Colonic mucosa (tissue), 4 donors: ENCODE measurements around the gene LTBP2. TPM values are rescaled to one million over a fixed set of nuclear protein-coding genes. Genes with fewer than 3 reads are reported as not detected.

Source experiments
- DNase-seq: peaks from one replicate; pipeline ENCODE4 v3.0.0-alpha.2; 2020
- H3K27ac ChIP-seq: fragments of 200-600 bp; one replicate; pipeline ENCODE4 v1.8.0; 2021
- H3K27me3 ChIP-seq: fragments of 200-600 bp; one replicate; pipeline ENCODE4 v1.8.0; 2021
- H3K36me3 ChIP-seq: fragments of 200-600 bp; one replicate; pipeline ENCODE4 v1.8.0; 2021
- H3K4me1 ChIP-seq: fragments of 200-600 bp; one replicate; pipeline ENCODE4 v1.8.0; 2021; ENCODE audit warnings: mild to moderate bottlenecking
- H3K4me3 ChIP-seq: fragments of 200-600 bp; one replicate; pipeline ENCODE4 v1.8.0; 2021
- H3K9ac ChIP-seq, 2 donors: one replicate each; pipeline ENCODE4 v1.7.0; 2013; ENCODE audit warnings: control low read depth in 2 of 2, low read depth in 2 of 2, low read length in 2 of 2
- H3K9me3 ChIP-seq: fragments of 200-600 bp; one replicate; pipeline ENCODE4 v1.8.0; 2021
- intact Hi-C: fragments of 100-400 bp; cut with DNase I; formaldehyde crosslinking; loops from one replicate; pipeline ENCODE4 v1.14.1; 2022
- total RNA-seq, 2 donors: library from RNA; stranded (reverse); fragmentation: NEBNext Ultra II Directional in 1 of 2; extraction: Animal tissue kit (Norgen Biotek cat#: 25700) in 1 of 2; gene quantifications; one replicate each; pipeline ENCODE4 v1.2.1, GENCODE V29; 2021
- TF ChIP-seq, protein P1 (sequence below): fragments of 200-600 bp; IDR thresholded peaks from one replicate; pipeline ENCODE4 v1.8.0; 2022; ENCODE audit warnings: antibody characterized with exemption, mild to moderate bottlenecking
- donor health status: healthy.
- donor health status: DM: no; HTN: no; CAD: no.
- donor health status: DM: no; HTN: no; CAD: no.

LTBP2 gene
- total RNA-seq, 2 donors from 2014 or later: 1.9 to 3.7 TPM

- Histone ChIP-seq H3K4me1 (no peaks in the 10 kb centered on the region), H3K36me3 (no peaks in the 10 kb centered on the region), H3K27ac (no peak overlapping the region)
Measured at GRCh38 chr14:74649673-74650072, 37.6 kb upstream of the LTBP2 start.

DNA sequence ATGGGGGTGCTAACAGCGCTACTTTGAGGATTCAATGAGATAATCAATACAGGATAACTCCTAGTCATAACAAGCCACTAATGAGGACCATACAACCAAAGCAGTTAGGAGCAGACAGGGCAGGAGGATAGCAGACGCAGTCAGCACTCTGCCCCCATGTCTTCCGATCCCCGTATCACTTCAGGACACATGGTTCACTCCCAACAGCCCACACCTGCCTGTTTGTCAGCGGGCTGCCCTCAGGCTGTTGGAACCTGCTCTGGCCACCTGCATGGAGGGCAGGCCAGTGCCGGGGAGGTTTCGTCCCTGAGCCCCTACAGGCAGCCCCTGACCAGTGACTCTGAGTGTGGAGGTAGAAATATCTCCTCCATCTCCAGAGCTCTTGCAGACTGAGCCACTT, 37.1 kb upstream of the LTBP2 start:
- TF ChIP-seq, protein P1, sequence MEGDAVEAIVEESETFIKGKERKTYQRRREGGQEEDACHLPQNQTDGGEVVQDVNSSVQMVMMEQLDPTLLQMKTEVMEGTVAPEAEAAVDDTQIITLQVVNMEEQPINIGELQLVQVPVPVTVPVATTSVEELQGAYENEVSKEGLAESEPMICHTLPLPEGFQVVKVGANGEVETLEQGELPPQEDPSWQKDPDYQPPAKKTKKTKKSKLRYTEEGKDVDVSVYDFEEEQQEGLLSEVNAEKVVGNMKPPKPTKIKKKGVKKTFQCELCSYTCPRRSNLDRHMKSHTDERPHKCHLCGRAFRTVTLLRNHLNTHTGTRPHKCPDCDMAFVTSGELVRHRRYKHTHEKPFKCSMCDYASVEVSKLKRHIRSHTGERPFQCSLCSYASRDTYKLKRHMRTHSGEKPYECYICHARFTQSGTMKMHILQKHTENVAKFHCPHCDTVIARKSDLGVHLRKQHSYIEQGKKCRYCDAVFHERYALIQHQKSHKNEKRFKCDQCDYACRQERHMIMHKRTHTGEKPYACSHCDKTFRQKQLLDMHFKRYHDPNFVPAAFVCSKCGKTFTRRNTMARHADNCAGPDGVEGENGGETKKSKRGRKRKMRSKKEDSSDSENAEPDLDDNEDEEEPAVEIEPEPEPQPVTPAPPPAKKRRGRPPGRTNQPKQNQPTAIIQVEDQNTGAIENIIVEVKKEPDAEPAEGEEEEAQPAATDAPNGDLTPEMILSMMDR: no peak
- Histone ChIP-seq H3K36me3 (no peaks in the 10 kb centered on the region), H3K4me3 (no peak overlapping the region), H3K4me1 (no peaks in the 10 kb centered on the region), H3K27ac (no peak overlapping the region), H3K9ac (no peak overlapping the region), H3K9me3 (no peaks in the 10 kb centered on the region), H3K27me3 (no peaks in the 10 kb centered on the region)
- intact Hi-C loops: no loop called here
- no peak for DNase-seq

More at GRCh38 chr14:74649673-74650072, 37.6 kb upstream of the LTBP2 start:
- TF ChIP-seq, protein P1: no peak
- DNase-seq: no peak
- Histone ChIP-seq H3K9me3 (no peaks in the 10 kb centered on the region), H3K9ac (no peak overlapping the region), H3K27me3 (no peaks in the 10 kb centered on the region), H3K4me3 (no peak overlapping the region)
- intact Hi-C loops: no loop called here

DNA sequence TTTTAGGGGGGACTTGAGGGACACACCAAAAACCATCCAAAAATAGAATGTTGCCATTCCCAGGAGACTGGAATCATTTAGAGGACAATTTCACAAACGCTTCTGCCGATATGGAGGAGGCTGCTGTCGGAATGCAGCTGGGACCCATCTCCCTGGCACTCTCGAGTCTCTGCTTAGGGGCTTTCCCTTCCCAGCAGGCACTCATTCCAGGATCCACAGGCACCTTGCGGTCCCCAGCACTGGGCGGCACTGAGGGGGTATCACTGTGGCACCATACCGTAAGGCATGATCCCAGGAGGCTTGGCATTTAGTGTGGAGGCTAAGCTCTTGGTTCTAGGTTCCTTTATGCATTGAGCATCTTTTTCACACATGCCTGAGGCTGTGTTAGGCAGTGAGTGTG, 36.6 kb upstream of the LTBP2 start:
- Histone ChIP-seq H3K4me3 (no peak overlapping the region), H3K4me1 (no peaks in the 10 kb centered on the region), H3K27ac (no peak overlapping the region), H3K9ac (no peak overlapping the region), H3K9me3 (no peaks in the 10 kb centered on the region), H3K36me3 (no peaks in the 10 kb centered on the region), H3K27me3 (no peaks in the 10 kb centered on the region)
- no peak for DNase-seq
- TF ChIP-seq, protein P1: no peak
- intact Hi-C loops: no loop called here

- Histone ChIP-seq H3K36me3 (no peaks in the 10 kb centered on the region), H3K27me3 (no peaks in the 10 kb centered on the region), H3K4me1 (no peaks in the 10 kb centered on the region), H3K27ac (no peak overlapping the region), H3K9ac (no peak overlapping the region), H3K9me3 (no peaks in the 10 kb centered on the region), H3K4me3 (no peak overlapping the region)
- DNase-seq: no peak
- intact Hi-C loops: no loop called here
- TF ChIP-seq, protein P1: no peak
Measured at GRCh38 chr14:74647678-74648461, 35.8 kb upstream of the LTBP2 start.

DNA sequence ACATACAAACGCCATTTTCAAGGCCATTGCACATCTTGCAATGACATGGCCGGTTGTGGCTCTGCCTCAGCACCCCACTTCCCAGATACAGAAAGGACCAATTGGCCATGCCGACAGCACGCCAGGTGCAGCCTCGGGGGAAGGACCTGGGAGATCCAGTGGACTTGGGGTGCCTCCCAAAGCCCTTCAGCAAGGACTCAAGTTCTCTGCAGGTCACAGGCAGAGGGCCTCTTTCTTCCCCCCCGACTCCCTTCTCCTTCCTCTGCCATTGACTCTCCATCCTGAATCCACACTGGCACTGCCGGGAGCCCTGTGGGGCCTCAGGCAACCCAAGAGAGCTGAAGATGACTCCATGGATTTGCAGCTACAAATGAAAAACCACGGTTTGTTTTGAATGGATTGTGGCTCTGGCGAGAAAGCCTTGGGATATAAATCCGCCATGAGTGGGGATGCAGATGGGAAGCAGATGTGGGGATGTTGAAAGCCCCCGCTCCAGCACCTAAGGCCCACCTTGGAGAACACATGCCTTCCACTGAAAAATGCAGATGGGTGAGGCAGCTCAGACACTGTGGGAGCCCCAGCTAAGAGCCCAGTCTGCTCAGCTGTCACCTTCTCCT, 35.1 kb upstream of the LTBP2 start:
- no peaks in the 10 kb centered on the region for H3K9me3 ChIP-seq
- no peaks in the 10 kb centered on the region for H3K27me3 ChIP-seq
- no peaks in the 10 kb centered on the region for H3K36me3 ChIP-seq
- no peak overlapping the region for H3K9ac ChIP-seq
- H3K4me3 ChIP-seq: no peak overlapping the region
- TF ChIP-seq, protein P1: no peak
- no peak for DNase-seq
- H3K4me1 ChIP-seq: no peaks in the 10 kb centered on the region
- no peak overlapping the region for H3K27ac ChIP-seq
- intact Hi-C loops: no loop called here
